Measurements from ENCODE around the gene TMEM184B. TPM values are rescaled to one million over a fixed set of nuclear protein-coding genes. Genes with fewer than 3 reads are reported as not detected.

TMEM184B gene
- total and polyA plus RNA-seq, 4 donors = 7.5 to 12.6 (median 9.9) TPM

- peaks cover 0 to 1% (median 0%) of the 10 kb centered on the region in 4 donors for H3K36me3 ChIP-seq (ENCODE audit: control insufficient read depth in 4 of 4, insufficient read depth in 3 of 4, low read depth in 1 of 4, low read length in 3 of 4)
- no peaks in the 10 kb centered on the region for H3K9me3 ChIP-seq (ENCODE audit: control insufficient read depth in 4 of 4, low read length in 3 of 4)
- no peak for DNase-seq (ENCODE audit: low spot score)
- peaks cover 7 to 33% (median 23%) of the 10 kb centered on the region in 4 donors for H3K4me1 ChIP-seq (ENCODE audit: control insufficient read depth in 4 of 4, insufficient read depth in 4 of 4, low read length in 3 of 4)
- no peaks in the 10 kb centered on the region for H3K27me3 ChIP-seq (ENCODE audit: control insufficient read depth in 4 of 4, insufficient read depth in 4 of 4, low read length in 3 of 4)
- WGBS = 95% methylated on average over 4 of the region's 4 CpGs
- no peak overlapping the region for H3K27ac ChIP-seq (ENCODE audit: low read depth in 1 of 2, low read length in 2 of 2)
- no peak overlapping the region for H3K4me3 ChIP-seq (ENCODE audit: low read depth in 1 of 3, low read length in 3 of 3)
- no peak overlapping the region for H3K9ac ChIP-seq (ENCODE audit: low read depth in 1 of 2, low read length in 2 of 2)
- TF ChIP-seq YY1 (IDR thresholded peaks at IDR 0.05) = no peak
- TF ChIP-seq CTCF (IDR thresholded peaks at IDR 0.05; ENCODE audit: low read depth, low read length, missing input control) = no peak
- no peak for TF ChIP-seq JUND (IDR thresholded peaks at IDR 0.05)
- TF ChIP-seq RXRA (IDR thresholded peaks at IDR 0.05) = no peak
- TF ChIP-seq HNF4G (IDR thresholded peaks at IDR 0.05) = no peak
- no peak for TF ChIP-seq HNF4A (conservative IDR thresholded peaks at IDR 0.05)
- no peak for TF ChIP-seq FOXA2 (IDR thresholded peaks at IDR 0.05)
- no peak for TF ChIP-seq ZBTB33 (IDR thresholded peaks at IDR 0.05)
- no peak for TF ChIP-seq EGR1 (IDR thresholded peaks at IDR 0.05; ENCODE audit: low read depth in 2 of 2)
- no peak for TF ChIP-seq TAF1 (conservative IDR thresholded peaks at IDR 0.05)
- no peak for TF ChIP-seq NR2F2 (IDR thresholded peaks at IDR 0.05)
- TF ChIP-seq RAD21 (IDR thresholded peaks at IDR 0.05) = no peak
- no peak for TF ChIP-seq MAX (IDR thresholded peaks at IDR 0.05)
- TF ChIP-seq REST (IDR thresholded peaks at IDR 0.05) = no peak
These were observed 95.8 kb downstream of the TMEM184B start for GRCh38 chr22:38177044-38177443.

GRCh38 chr22:38176170-38176741 lies 96.6 kb downstream of the TMEM184B start:
- peaks cover 7 to 29% (median 22%) of the 10 kb centered on the region in 4 donors for H3K4me1 ChIP-seq (ENCODE audit: control insufficient read depth in 4 of 4, insufficient read depth in 4 of 4, low read length in 3 of 4)
- peak overlapping the region; percentile 16 to 39 for H3K27ac ChIP-seq (ENCODE audit: low read depth in 1 of 2, low read length in 2 of 2)
- TF ChIP-seq RAD21 (IDR thresholded peaks at IDR 0.05) (no peak), TAF1 (conservative IDR thresholded peaks at IDR 0.05) (no peak), REST (IDR thresholded peaks at IDR 0.05) (no peak), GABPA (IDR thresholded peaks at IDR 0.05 in 1 of 2, conservative IDR thresholded peaks at IDR 0.05 in 1 of 2) (no peak), CTCF (IDR thresholded peaks at IDR 0.05; ENCODE audit: low read depth, low read length, missing input control) (no peak), MAX (IDR thresholded peaks at IDR 0.05) (no peak), HNF4G (IDR thresholded peaks at IDR 0.05) (no peak), NR2F2 (IDR thresholded peaks at IDR 0.05) (no peak), EGR1 (IDR thresholded peaks at IDR 0.05; ENCODE audit: low read depth in 2 of 2) (no peak), RXRA (IDR thresholded peaks at IDR 0.05) (no peak), JUND (IDR thresholded peaks at IDR 0.05) (no peak)

More at GRCh38 chr22:38176170-38176741, 96.6 kb downstream of the TMEM184B start:
- Histone ChIP-seq H3K4me3 (ENCODE audit: low read depth in 1 of 3, low read length in 3 of 3) (no peak overlapping the region), H3K9ac (ENCODE audit: low read depth in 1 of 2, low read length in 2 of 2) (no peak overlapping the region), H3K36me3 (ENCODE audit: control insufficient read depth in 4 of 4, insufficient read depth in 3 of 4, low read depth in 1 of 4, low read length in 3 of 4) (peaks cover 0 to 1% (median 0%) of the 10 kb centered on the region in 4 donors), H3K9me3 (ENCODE audit: control insufficient read depth in 4 of 4, low read length in 3 of 4) (no peaks in the 10 kb centered on the region), H3K27me3 (ENCODE audit: control insufficient read depth in 4 of 4, insufficient read depth in 4 of 4, low read length in 3 of 4) (no peaks in the 10 kb centered on the region)
- 72% methylated on average over 14 of the region's 14 CpGs for WGBS
- DNase-seq (ENCODE audit: low spot score) = no peak

Data from liver (tissue), 9 donors.